ENCODE data around the gene A3GALT2.

The A3GALT2 gene

GRCh38 chr1:33358114-33358794, 37.4 kb upstream of the A3GALT2 start:
- no peak for TF ChIP-seq TAF1 (IDR thresholded peaks at IDR 0.05; ENCODE audit: borderline replicate concordance, insufficient read depth, low read length)
- TF ChIP-seq FOXP2 (optimal IDR thresholded peaks at IDR 0.05; ENCODE audit: borderline replicate concordance, extremely low read depth, extremely low read length, insufficient read depth), result no peak
- no peak for TF ChIP-seq SIN3A (IDR thresholded peaks at IDR 0.05; ENCODE audit: borderline replicate concordance, insufficient read depth, low read length)
- TF ChIP-seq REST (IDR thresholded peaks at IDR 0.05; ENCODE audit: insufficient read depth in 1 of 2, low read depth in 2 of 2, low read length in 2 of 2), result no peak
- no peak; the same call in 1 of the 2 replicates for TF ChIP-seq POLR2AphosphoS5 (IDR thresholded peaks at IDR 0.05; ENCODE audit: low read depth, low read length)

- TF ChIP-seq SIN3A (IDR thresholded peaks at IDR 0.05; ENCODE audit: borderline replicate concordance, insufficient read depth, low read length) (no peak), TAF1 (IDR thresholded peaks at IDR 0.05; ENCODE audit: borderline replicate concordance, insufficient read depth, low read length) (no peak), FOXP2 (optimal IDR thresholded peaks at IDR 0.05; ENCODE audit: borderline replicate concordance, extremely low read depth, extremely low read length, insufficient read depth) (no peak), REST (IDR thresholded peaks at IDR 0.05; ENCODE audit: insufficient read depth in 1 of 2, low read depth in 2 of 2, low read length in 2 of 2) (no peak)
Observed at GRCh38 chr1:33357099-33357498, 36.2 kb upstream of the A3GALT2 start.

DNA sequence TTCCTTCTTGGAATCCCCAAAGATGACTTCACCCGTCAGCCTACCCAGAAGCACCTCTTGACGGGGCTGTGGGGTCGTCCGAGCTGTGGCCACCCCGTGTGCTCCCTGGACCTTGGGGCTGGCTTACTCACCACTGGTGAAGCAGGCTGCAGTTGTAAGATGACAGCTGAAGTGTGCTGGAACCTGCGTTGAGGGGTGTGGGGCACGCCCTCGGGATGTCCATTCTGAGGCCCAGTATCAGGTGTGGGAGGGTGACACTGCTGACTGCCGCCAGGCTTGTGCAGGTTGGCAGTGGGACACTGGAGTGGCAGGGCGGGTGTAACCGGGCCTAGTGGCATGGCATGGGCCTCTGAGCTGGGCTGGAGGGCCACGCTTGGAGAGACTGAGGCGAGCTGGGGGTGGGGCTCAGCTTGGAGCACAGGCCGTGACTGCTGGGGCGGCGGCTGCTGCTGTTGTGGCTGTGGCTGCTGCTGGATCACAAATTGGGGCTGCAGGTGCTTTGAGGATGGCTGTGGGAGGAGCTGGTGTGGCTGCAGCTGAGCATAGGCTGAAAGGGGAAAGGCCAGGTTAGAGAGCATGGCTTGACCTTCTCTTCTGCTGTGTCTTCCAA, 33.9 kb upstream of the A3GALT2 start:
- TF ChIP-seq POLR2AphosphoS5 (IDR thresholded peaks at IDR 0.05; ENCODE audit: low read depth, low read length), result no peak
- no peak for TF ChIP-seq REST (IDR thresholded peaks at IDR 0.05; ENCODE audit: insufficient read depth in 1 of 2, low read depth in 2 of 2, low read length in 2 of 2)

DNA sequence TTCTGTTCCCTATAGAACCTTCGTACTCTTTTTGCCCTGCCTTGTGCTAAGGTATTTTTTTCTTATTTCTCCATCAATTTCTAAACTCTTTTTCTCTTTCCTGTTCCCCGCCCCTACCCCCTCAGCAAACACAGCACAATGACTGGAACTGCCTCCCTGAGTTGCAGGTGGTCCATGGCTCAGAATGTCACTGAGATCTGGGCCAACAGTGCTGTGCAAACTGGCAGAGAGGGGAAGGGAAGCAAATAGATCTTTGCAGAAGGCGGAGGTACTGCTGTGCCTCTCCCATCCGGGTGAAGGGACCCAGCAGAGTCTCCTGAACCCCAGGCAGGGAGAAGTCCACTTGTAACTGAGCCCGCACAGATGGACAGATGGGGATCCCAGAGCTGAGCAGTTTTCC, 32.6 kb upstream of the A3GALT2 start:
- TF ChIP-seq SIN3A (IDR thresholded peaks at IDR 0.05; ENCODE audit: borderline replicate concordance, insufficient read depth, low read length) (no peak), REST (IDR thresholded peaks at IDR 0.05; ENCODE audit: insufficient read depth in 1 of 2, low read depth in 2 of 2, low read length in 2 of 2) (no peak), TAF1 (IDR thresholded peaks at IDR 0.05; ENCODE audit: borderline replicate concordance, insufficient read depth, low read length) (no peak), POLR2AphosphoS5 (IDR thresholded peaks at IDR 0.05; ENCODE audit: low read depth, low read length) (no peak), FOXP2 (optimal IDR thresholded peaks at IDR 0.05; ENCODE audit: borderline replicate concordance, extremely low read depth, extremely low read length, insufficient read depth) (no peak)

- TF ChIP-seq POLR2AphosphoS5 (IDR thresholded peaks at IDR 0.05; ENCODE audit: low read depth, low read length) (no peak), SIN3A (IDR thresholded peaks at IDR 0.05; ENCODE audit: borderline replicate concordance, insufficient read depth, low read length) (no peak), REST (IDR thresholded peaks at IDR 0.05; ENCODE audit: insufficient read depth in 1 of 2, low read depth in 2 of 2, low read length in 2 of 2) (no peak), FOXP2 (optimal IDR thresholded peaks at IDR 0.05; ENCODE audit: borderline replicate concordance, extremely low read depth, extremely low read length, insufficient read depth) (no peak), TAF1 (IDR thresholded peaks at IDR 0.05; ENCODE audit: borderline replicate concordance, insufficient read depth, low read length) (no peak)
Observed at GRCh38 chr1:33351281-33351660, 30.4 kb upstream of the A3GALT2 start.
